Activated CD4-positive, alpha-beta T cell treated with anti-CD3 and anti-CD28 coated beads, Interleukin-2, amount 10 ng/mL, durations not matched to agents 24 days and 14 days (primary cell): Measurements from ENCODE around the gene RTP2. TPM values are rescaled to one million over a fixed set of nuclear protein-coding genes. Genes with fewer than 3 reads are reported as not detected.

ENCODE experiments used
- DNase-seq: peaks from one replicate; pipeline ENCODE4 v3.0.0; 2022
- H3K27ac Mint-ChIP-seq: one replicate; pipeline ENCODE4 v1.8.0; 2022; ENCODE audit warnings: mild to moderate bottlenecking, mixed read lengths
- H3K27me3 Mint-ChIP-seq: one replicate; pipeline ENCODE4 v1.8.0; 2022; ENCODE audit warnings: mixed read lengths
- H3K36me3 Mint-ChIP-seq: one replicate; pipeline ENCODE4 v1.8.0; 2022; ENCODE audit warnings: low read depth, mild to moderate bottlenecking, mixed read lengths
- H3K4me1 Mint-ChIP-seq: one replicate; pipeline ENCODE4 v1.8.0; 2021; ENCODE audit warnings: mixed read lengths
- H3K4me3 Mint-ChIP-seq: one replicate; pipeline ENCODE4 v1.8.0; 2022; ENCODE audit warnings: mild to moderate bottlenecking, moderate library complexity, mixed read lengths
- H3K9me3 Mint-ChIP-seq: one replicate; pipeline ENCODE4 v1.8.0; 2021; ENCODE audit warnings: mixed read lengths
- intact Hi-C: fragments of 100-400 bp; cut with micrococcal nuclease; formaldehyde crosslinking; loops from one replicate; pipeline ENCODE4 v1.15.1; 2023
- total RNA-seq: library from RNA; stranded (reverse); gene quantifications from 2 replicates; pipeline ENCODE4 v1.2.3, GENCODE V29; 2022

The RTP2 gene
- total RNA-seq, 1 donor from 2014 or later = not detected

GRCh38 chr3:187662848-187663409, 39.4 kb downstream of the RTP2 start:
- Mint-ChIP-seq H3K9me3 (no peaks in the 10 kb centered on the region), H3K4me3 (no peak overlapping the region), H3K27ac (no peak overlapping the region), H3K36me3 (no peaks in the 10 kb centered on the region), H3K4me1 (no peaks in the 10 kb centered on the region), H3K27me3 (peaks cover 38% of the 10 kb centered on the region)
- intact Hi-C loops = no loop called here
- no peak for DNase-seq

- Mint-ChIP-seq H3K9me3 (no peaks in the 10 kb centered on the region), H3K4me3 (no peak overlapping the region), H3K4me1 (no peaks in the 10 kb centered on the region), H3K27ac (no peak overlapping the region), H3K27me3 (peaks cover 37% of the 10 kb centered on the region), H3K36me3 (no peaks in the 10 kb centered on the region)
- intact Hi-C loops = no loop called here
- no peak for DNase-seq
Measured at GRCh38 chr3:187661267-187661666, 41.1 kb downstream of the RTP2 start.

DNA sequence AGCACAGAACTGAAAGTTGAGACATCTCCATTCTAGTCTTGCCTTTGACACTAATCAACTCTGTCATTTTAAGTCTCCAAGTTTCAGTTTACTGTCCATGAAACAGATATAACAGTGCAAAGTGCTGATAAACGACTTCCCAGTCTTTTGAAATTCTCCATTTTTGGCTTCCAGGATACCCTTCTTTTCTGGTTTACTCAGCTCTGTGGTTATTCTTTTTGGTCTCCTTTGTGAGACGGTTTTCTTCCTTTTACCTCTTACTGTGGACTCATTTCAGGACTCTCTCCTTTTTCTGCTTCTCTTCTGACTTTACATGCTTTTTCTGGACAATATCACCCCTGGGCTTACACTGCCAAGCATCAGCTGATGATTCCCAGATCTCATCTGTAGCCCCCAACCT, 51.1 kb downstream of the RTP2 start:
- intact Hi-C loops = no loop called here
- no peaks in the 10 kb centered on the region for H3K4me1 Mint-ChIP-seq
- H3K9me3 Mint-ChIP-seq = no peaks in the 10 kb centered on the region
- H3K36me3 Mint-ChIP-seq = no peaks in the 10 kb centered on the region
- no peak overlapping the region for H3K27ac Mint-ChIP-seq
- H3K4me3 Mint-ChIP-seq = no peak overlapping the region
- H3K27me3 Mint-ChIP-seq = peaks cover 51% of the 10 kb centered on the region
- no peak for DNase-seq

Other genes with a start within 250 kb of the RTP2 start
- gene SST, start 32.2 kb downstream of the RTP2 start, total RNA-seq = not detected in 2 replicates
- 41.7 and 51.7 TPM in 2 replicates for gene BCL6, start 42.9 kb upstream of the RTP2 start, total RNA-seq